Epithelial cell of esophagus (primary cell): Measurements from ENCODE around the gene TCOF1.

Source experiments
- DNase-seq: peaks from one replicate; pipeline ENCODE4 v3.0.0; 2010; ENCODE audit warnings: low read depth
- H3K4me3 ChIP-seq: 2 replicates; pipeline ENCODE4 v1.5.1; 2011; ENCODE audit warnings: mild to moderate bottlenecking, low read length, control low read depth
- TF ChIP-seq, protein P1 (sequence below): IDR thresholded peaks from 2 replicates; pipeline ENCODE4 v1.5.1; 2011; ENCODE audit warnings: low read depth, mild to moderate bottlenecking, low read length, control low read depth, inconsistent platforms; ENCODE audit not compliant: insufficient read depth; ENCODE audit errors: missing control alignments

Gene TCOF1

DNA sequence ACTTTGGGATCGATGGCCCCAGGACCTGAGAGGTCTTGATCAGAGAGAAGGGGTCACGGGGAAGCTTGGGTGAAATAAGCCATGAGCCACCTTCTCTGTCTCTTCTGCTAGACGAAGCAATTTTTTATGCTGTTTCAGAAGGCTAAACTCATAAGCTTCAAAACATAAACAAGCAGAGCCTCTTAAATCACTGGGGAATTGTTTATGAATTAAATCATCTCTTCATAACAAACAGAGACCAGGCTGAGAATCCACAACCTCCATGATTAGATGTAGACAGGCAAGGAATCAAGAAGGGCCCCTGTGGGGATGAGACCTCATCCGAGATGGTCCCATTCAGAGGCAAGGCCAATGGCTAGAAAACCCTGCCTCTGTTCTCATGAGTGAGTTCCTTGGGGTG lies 21.7 kb upstream of the TCOF1 start:
- no peak overlapping the region for H3K4me3 ChIP-seq
- TF ChIP-seq, protein P1, sequence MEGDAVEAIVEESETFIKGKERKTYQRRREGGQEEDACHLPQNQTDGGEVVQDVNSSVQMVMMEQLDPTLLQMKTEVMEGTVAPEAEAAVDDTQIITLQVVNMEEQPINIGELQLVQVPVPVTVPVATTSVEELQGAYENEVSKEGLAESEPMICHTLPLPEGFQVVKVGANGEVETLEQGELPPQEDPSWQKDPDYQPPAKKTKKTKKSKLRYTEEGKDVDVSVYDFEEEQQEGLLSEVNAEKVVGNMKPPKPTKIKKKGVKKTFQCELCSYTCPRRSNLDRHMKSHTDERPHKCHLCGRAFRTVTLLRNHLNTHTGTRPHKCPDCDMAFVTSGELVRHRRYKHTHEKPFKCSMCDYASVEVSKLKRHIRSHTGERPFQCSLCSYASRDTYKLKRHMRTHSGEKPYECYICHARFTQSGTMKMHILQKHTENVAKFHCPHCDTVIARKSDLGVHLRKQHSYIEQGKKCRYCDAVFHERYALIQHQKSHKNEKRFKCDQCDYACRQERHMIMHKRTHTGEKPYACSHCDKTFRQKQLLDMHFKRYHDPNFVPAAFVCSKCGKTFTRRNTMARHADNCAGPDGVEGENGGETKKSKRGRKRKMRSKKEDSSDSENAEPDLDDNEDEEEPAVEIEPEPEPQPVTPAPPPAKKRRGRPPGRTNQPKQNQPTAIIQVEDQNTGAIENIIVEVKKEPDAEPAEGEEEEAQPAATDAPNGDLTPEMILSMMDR, result no peak
- DNase-seq, result no peak

GRCh38 chr5:150338546-150338945 lies 19.0 kb upstream of the TCOF1 start:
- TF ChIP-seq, protein P1, result no peak
- no peak overlapping the region for H3K4me3 ChIP-seq
- no peak for DNase-seq

GRCh38 chr5:150339165-150339564 lies 18.3 kb upstream of the TCOF1 start:
- TF ChIP-seq, protein P1, result no peak
- DNase-seq, result no peak
- H3K4me3 ChIP-seq, result no peak overlapping the region

DNA sequence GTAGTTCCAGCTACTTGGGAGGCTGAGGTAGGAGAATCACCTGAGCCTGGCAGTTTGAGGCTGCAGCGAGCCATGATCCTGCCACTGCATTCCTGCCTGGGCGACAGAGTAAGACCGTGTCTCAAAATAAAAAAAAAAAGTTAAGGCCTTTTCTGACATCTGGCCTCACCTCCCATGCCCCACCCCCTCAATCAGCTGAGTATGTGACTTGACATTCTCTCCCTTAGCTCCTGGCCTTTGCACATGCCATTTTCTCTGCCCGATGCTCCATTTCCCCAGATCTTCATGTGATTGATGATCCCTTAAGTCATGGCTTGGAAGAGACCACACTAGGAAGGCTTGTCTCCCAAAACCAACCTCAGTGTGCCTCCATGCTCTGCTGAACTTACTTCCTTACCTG lies 17.7 kb upstream of the TCOF1 start:
- no peak for DNase-seq
- no peak overlapping the region for H3K4me3 ChIP-seq
- TF ChIP-seq, protein P1, result no peak

- TF ChIP-seq, protein P1, result no peak
- no peak overlapping the region for H3K4me3 ChIP-seq
- DNase-seq, result no peak
Measured at GRCh38 chr5:150340614-150341255, 16.8 kb upstream of the TCOF1 start.

DNA sequence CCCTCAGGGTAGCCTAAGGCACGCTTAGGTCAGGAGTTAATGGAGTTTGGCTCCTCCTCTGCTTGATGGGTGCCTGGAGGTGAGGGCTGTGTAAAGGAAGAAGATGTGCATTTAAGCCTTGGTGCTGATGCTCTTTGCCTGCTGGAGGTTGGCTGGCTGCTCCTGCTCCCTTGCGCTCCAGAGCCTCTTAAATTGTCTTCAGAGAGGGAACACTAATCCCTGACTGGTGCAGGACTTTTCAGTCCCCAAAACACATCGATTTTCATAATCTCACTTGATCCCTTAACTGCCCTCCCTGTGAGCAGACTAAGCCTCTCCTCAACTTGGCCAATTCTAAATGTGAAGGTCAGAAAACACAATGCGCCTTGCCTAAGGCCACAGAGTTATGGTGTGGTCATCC lies 16.2 kb upstream of the TCOF1 start:
- TF ChIP-seq, protein P1, result no peak
- DNase-seq, result no peak

GRCh38 chr5:150341989-150342388 lies 15.5 kb upstream of the TCOF1 start:
- no peak for DNase-seq
- TF ChIP-seq, protein P1, result no peak
- no peak overlapping the region for H3K4me3 ChIP-seq

More for the DNA sequence above, 16.2 kb upstream of the TCOF1 start:
- H3K4me3 ChIP-seq, result no peak overlapping the region
